Spleen (tissue), 11 donors: ENCODE results near the gene NOP9. TPM values are rescaled to one million over a fixed set of nuclear protein-coding genes. Genes with fewer than 3 reads are reported as not detected.

ENCODE experiments used
- DNase-seq: peaks from one replicate; pipeline ENCODE4 v3.0.0-alpha.2; 2020
- H3K27ac ChIP-seq, 8 donors: fragments of 200-600 bp; sonication (generic) in 7 of 8; 1 replicate in 4 of 8; 2 replicates in 4 of 8; pipeline versions ENCODE4 v1.5.0 to v1.8.0; 2016 to 2021; ENCODE audit warnings: inconsistent platforms in 4 of 8, mild to moderate bottlenecking in 4 of 8, moderate library complexity in 1 of 8
- H3K27me3 ChIP-seq, 7 donors: fragments of 200-600 bp; sonication (generic) in 6 of 7; replicated peaks in 1 of 7; 1 replicate in 4 of 7; 2 replicates in 3 of 7; pipeline versions ENCODE4 v1.5.0 to v1.8.0; 2016 to 2021; ENCODE audit warnings: inconsistent platforms in 3 of 7, mild to moderate bottlenecking in 1 of 7
- H3K36me3 ChIP-seq, 6 donors: fragments of 200-600 bp; sonication (generic) in 5 of 6; 1 replicate in 4 of 6; 2 replicates in 2 of 6; pipeline versions ENCODE4 v1.5.0 to v1.8.0; 2016 to 2021; ENCODE audit warnings: inconsistent platforms in 2 of 6
- H3K4me1 ChIP-seq, 6 donors: fragments of 200-600 bp; sonication (generic) in 5 of 6; 1 replicate in 3 of 6; 2 replicates in 3 of 6; pipeline versions ENCODE4 v1.5.0 to v1.8.0; 2016 to 2021; ENCODE audit warnings: inconsistent platforms in 3 of 6
- H3K4me3 ChIP-seq, 8 donors: fragments of 200-600 bp; sonication (generic) in 7 of 8; 1 replicate in 4 of 8; 2 replicates in 4 of 8; pipeline versions ENCODE4 v1.5.0 to v1.8.0; 2016 to 2021; ENCODE audit warnings: inconsistent platforms in 4 of 8, mild to moderate bottlenecking in 4 of 8, moderate library complexity in 2 of 8
- H3K9me3 ChIP-seq, 8 donors: fragments of 200-600 bp; sonication (generic) in 7 of 8; 1 replicate in 4 of 8; 2 replicates in 4 of 8; pipeline versions ENCODE4 v1.5.0 to v1.8.0; 2016 to 2021; ENCODE audit warnings: inconsistent platforms in 4 of 8
- CTCF ChIP-seq, 11 experiments: fragments of 200-600 bp in 7 of 11; fragments of 450-650 bp in 4 of 11; sonication (generic) in 4 of 11; IDR thresholded peaks in 8 of 11; conservative IDR thresholded peaks in 3 of 11; 1 replicate in 7 of 11; 2 replicates in 4 of 11; pipeline versions ENCODE4 v1.4.0 to v1.8.0; 2016 to 2021; ENCODE audit warnings: antibody characterized with exemption in 11 of 11, inconsistent platforms in 4 of 11, mild to moderate bottlenecking in 1 of 11
- POLR2A ChIP-seq, 3 donors: fragments of 450-650 bp; IDR thresholded peaks; one replicate each; pipeline ENCODE4 v1.5.1; 2017; ENCODE audit warnings: antibody characterized with exemption in 3 of 3, mild to moderate bottlenecking in 1 of 3
- POLR2AphosphoS5 ChIP-seq, 3 donors: sonication (generic); formaldehyde crosslinking; IDR thresholded peaks; one replicate each; pipeline ENCODE4 v1.5.1; 2017; ENCODE audit warnings: antibody characterized with exemption in 3 of 3
- WGBS, 5 donors: extraction: QIAGEN DNeasy Blood & Tissue Kit in 3 of 5; methylation state at CpG; one replicate each; pipeline versions ENCODE4 v1.1.5 to v1.1.7; 2013 to 2018; 5-methylcytosine and 5-hydroxymethylcytosine counted together
- intact Hi-C: fragments of 100-400 bp; cut with DNase I; formaldehyde crosslinking; loops from one replicate; pipeline ENCODE4 v1.15.0; 2023; ENCODE audit warnings: low total_unique reads
- polyA plus RNA-seq, 3 donors: library from polyadenylated mRNA; stranded (reverse); fragments of 200-250 nt; gene quantifications; one replicate each; pipeline ENCODE4 v1.2.1, GENCODE V29; 2013
- total RNA-seq, 7 donors: library from RNA; depleted of rRNA in 3 of 7; stranded (reverse); fragments of >200 nt in 3 of 7; fragmentation: NEBNext Ultra II Directional in 4 of 7; extraction: Animal tissue kit (Norgen Biotek cat#: 25700) in 4 of 7; gene quantifications; one replicate each; pipeline versions ENCODE4 v1.1.0 to v1.2.1, GENCODE V29; 2016 to 2021
- donor health status: healthy with polysubstance abuse.
- donor health status: DM: no; HTN: no; CAD: no; lungs with moderate emphysema.
- donor health status: DM: no; HTN: no; CAD: no.
- donor health status: Bipolar disorder and iron deficiency.
- donor health status: healthy.
- donor health status: DM: no; HTN: no; CAD: no.
- donor health status: DM: yes; HTN: yes; CAD: no.

The NOP9 gene
- total and polyA plus RNA-seq, 10 donors = 4.5 to 26.9 (median 18.9) TPM

GRCh38 chr14:24329073-24329663 is 29.5 kb downstream of the NOP9 start:
- TF ChIP-seq POLR2AphosphoS5 (IDR thresholded peaks at IDR 0.05) = no peak
- TF ChIP-seq CTCF (IDR thresholded peaks at IDR 0.05 in 8 of 11, conservative IDR thresholded peaks at IDR 0.05 in 3 of 11) = no peak
- TF ChIP-seq POLR2A (IDR thresholded peaks at IDR 0.05) = no peak
- DNase-seq = no peak
- WGBS, 5 donors = 77 to 92% (median 84%) methylated on average over 12 of the region's 12 CpGs
- Histone ChIP-seq H3K9me3 (no peaks in the 10 kb centered on the region), H3K4me3 (peak overlapping the region in 1 of 8 donors; percentile 28), H3K27me3 (peaks cover 0 to 20% (median 3%) of the 10 kb centered on the region in 7 donors), H3K36me3 (peaks cover 0 to 12% (median 0%) of the 10 kb centered on the region in 6 donors), H3K4me1 (peaks cover 38 to 94% (median 77%) of the 10 kb centered on the region in 6 donors), H3K27ac (peak overlapping the region in 7 of 8 donors; percentile 26 to 85 (median 52))
- intact Hi-C loops = no loop called here

GRCh38 chr14:24329736-24330135 is 30.1 kb downstream of the NOP9 start:
- H3K4me1 ChIP-seq = peaks cover 44 to 99% (median 83%) of the 10 kb centered on the region in 6 donors
- WGBS, 5 donors = 12 to 48% (median 32%) methylated on average over 2 to 9 of the region's 9 CpGs

GRCh38 chr14:24330973-24331674 is 31.5 kb downstream of the NOP9 start:
- Histone ChIP-seq H3K4me3 (no peak overlapping the region), H3K36me3 (peaks cover 0 to 9% (median 0%) of the 10 kb centered on the region in 6 donors), H3K4me1 (peaks cover 55 to 100% (median 92%) of the 10 kb centered on the region in 6 donors), H3K27me3 (peaks cover 0 to 34% (median 10%) of the 10 kb centered on the region in 7 donors), H3K9me3 (no peaks in the 10 kb centered on the region), H3K27ac (peak overlapping the region in 5 of 8 donors; percentile 41 to 85 (median 72))
- TF ChIP-seq POLR2AphosphoS5 (IDR thresholded peaks at IDR 0.05) = peak in 1 of 3 donors; percentile 9
- no peak for TF ChIP-seq CTCF (IDR thresholded peaks at IDR 0.05 in 8 of 11, conservative IDR thresholded peaks at IDR 0.05 in 3 of 11)
- no peak for TF ChIP-seq POLR2A (IDR thresholded peaks at IDR 0.05)
- DNase-seq = no peak
- intact Hi-C loops = no loop called here
- WGBS, 5 donors = 84 to 93% (median 88%) methylated on average over 7 to 10 of the region's 10 CpGs

More at GRCh38 chr14:24329736-24330135, 30.1 kb downstream of the NOP9 start:
- no peaks in the 10 kb centered on the region for H3K9me3 ChIP-seq
- intact Hi-C loops = no loop called here
- peaks cover 0 to 26% (median 6%) of the 10 kb centered on the region in 7 donors for H3K27me3 ChIP-seq
- peak; percentile 94 for DNase-seq
- no peak for TF ChIP-seq POLR2A (IDR thresholded peaks at IDR 0.05)
- peak in 1 of 11 experiments; percentile 6 for TF ChIP-seq CTCF (IDR thresholded peaks at IDR 0.05 in 8 of 11, conservative IDR thresholded peaks at IDR 0.05 in 3 of 11)
- TF ChIP-seq POLR2AphosphoS5 (IDR thresholded peaks at IDR 0.05) = peak; percentile 73 to 84 (median 81)
- H3K27ac ChIP-seq = peak overlapping the region in 7 of 8 donors; percentile 26 to 85 (median 52)
- peak overlapping the region in 1 of 8 donors; percentile 28 for H3K4me3 ChIP-seq
- H3K36me3 ChIP-seq = peaks cover 0 to 8% (median 0%) of the 10 kb centered on the region in 6 donors
